Stimulated activated CD8-positive, alpha-beta memory T cell treated with anti-CD3 and anti-CD28 coated beads, Interleukin-12 subunit alpha, Interleukin-12 subunit beta, amount 100 ng/mL, for 24 hours (primary cell): ENCODE data around the gene RANBP3L.
"Not testable (repeated sequence)": the region's sequence is repeated elsewhere in the genome, so short reads cannot be mapped to it uniquely, and the experiment has no call there.

Source experiments
- DNase-seq: peaks from one replicate; pipeline ENCODE4 v3.0.0-alpha.2; 2020; ENCODE audit errors: extremely low read depth

Gene RANBP3L, protein sequence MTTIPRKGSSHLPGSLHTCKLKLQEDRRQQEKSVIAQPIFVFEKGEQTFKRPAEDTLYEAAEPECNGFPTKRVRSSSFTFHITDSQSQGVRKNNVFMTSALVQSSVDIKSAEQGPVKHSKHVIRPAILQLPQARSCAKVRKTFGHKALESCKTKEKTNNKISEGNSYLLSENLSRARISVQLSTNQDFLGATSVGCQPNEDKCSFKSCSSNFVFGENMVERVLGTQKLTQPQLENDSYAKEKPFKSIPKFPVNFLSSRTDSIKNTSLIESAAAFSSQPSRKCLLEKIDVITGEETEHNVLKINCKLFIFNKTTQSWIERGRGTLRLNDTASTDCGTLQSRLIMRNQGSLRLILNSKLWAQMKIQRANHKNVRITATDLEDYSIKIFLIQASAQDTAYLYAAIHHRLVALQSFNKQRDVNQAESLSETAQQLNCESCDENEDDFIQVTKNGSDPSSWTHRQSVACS

DNA sequence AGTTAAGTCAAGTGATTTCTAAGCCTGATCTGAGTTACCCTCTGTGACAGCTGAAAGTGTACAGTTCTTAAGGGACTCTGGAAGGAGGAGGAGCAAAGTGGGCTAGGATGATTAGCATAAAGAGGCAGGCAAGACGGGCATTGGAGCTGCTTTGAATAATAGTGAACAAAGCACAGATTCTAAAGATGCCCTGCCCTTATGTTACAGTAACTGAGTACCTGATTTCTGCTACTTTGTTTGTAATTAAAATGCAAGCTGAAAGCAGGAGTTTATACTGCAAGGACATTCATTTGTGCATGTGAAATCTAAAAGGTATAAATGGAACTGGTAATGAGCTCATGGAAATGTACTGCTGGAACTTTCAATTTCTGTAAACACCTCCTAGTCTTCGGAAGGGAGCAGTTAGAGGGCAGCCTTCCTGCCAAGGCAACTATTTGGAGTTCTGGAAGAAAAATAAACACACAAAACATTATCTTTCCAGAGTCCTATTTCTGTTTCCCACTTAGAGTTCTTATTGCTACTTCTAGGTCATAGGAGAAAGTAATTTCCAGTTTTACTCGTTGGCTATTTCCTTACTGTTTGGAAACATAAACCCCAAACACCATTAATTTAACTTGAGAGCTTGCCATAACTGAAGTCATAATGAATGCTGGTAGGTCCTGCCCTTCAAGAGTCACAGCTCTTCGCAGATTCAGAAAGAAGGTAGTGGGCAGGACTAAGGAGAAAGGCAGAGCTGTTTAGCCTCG lies at the start of gene RANBP3L:
Gene RANBP3L, minus strand, starts transcription at position 45 of the 746 bp plus-strand sequence. CDS start 486 bp downstream, outside the sequence.
- DNase-seq, result no peak

DNA sequence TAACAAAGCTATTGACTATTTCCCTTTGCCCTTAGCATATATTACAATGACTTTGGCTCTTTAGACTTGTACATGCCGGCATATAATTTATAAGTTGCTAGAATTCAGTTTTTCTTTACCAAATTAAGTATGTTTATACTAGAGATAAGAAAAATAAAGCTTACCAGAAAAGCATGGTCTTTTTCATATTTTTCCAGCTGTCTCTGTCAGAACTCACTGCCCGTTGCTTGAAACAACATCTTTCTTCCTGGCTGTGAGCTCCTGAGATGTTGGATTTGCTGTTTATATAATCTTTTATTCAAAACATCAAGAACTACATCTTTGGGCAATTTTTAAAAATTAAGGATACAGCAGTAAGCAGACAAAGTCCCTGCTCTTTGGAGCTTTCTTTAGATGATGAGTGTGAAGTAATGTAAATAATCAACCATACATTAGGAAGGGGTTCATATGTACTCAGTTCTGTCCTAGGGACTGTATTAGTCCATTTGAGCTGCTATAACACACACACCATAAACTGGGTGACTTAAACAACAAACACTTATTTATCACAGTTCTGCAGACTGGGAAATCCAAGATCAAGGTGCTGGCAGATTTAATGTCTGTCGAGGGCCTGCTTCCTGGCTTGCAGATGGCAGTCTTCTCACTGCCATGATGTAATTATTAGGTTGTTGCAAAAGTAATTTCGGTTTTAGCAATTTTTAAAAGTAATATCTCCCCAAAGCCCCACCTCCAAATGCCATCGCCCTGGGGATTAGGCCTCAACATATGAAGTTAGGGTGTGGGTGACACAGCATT lies 45.4 kb upstream of the RANBP3L start:
- DNase-seq, result no peak

DNA sequence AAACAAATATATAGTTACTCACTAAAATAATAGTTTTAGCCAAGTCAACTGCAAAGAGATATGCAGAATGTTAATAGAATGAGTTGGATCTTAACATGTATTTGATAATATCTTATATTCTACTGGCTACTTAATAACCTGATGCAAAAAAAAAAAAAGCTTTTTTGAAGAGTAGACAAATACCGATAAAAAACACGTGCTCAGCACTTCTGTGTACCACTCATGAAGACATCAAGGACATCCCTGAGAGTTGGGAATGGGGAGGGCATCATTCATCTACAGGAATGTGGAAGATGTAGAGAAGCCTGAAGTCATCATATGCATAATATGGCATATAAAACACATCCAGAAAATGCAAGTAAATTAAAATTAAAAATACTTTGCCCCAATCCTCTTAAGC lies 43.2 kb upstream of the RANBP3L start:
- DNase-seq, result no peak

DNA sequence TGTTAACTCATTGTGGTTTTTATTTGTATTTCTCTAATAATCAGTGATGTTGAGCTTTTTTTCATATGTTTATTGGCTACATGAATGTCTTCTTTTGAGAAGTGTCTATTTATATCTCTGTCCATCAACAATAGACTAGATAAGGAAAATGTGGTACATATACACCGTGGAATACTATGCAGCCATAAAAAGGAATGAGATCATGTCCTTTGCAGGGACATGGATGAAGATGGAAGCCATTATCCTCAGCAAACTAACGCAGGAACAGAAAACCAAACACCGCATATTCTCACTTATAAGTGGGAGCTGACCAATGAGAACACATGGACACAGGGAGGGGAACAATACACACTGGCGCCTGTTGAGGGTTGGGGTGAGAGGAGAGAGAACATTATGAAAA lies 40.0 kb upstream of the RANBP3L start:
- not testable (repeated sequence) for DNase-seq

DNA sequence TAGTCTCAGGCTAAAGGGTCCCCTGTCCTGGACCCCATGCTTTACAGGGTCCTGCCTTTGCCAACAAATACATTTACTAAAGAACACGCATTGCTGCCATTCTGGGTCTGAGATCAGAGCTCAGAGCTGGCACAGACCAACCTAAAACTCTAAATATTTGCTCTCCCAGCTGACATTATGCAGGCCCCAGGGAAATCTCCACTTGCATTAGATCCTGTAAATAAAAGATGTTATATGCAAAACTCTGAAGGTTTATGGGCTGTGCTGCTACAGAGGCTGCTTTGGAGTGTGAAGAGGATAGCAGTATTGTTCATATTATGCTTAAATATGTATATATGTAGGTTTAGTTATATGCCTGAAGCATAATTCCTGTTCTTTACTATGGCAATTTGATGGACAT lies 35.9 kb upstream of the RANBP3L start:
- no peak for DNase-seq

DNA sequence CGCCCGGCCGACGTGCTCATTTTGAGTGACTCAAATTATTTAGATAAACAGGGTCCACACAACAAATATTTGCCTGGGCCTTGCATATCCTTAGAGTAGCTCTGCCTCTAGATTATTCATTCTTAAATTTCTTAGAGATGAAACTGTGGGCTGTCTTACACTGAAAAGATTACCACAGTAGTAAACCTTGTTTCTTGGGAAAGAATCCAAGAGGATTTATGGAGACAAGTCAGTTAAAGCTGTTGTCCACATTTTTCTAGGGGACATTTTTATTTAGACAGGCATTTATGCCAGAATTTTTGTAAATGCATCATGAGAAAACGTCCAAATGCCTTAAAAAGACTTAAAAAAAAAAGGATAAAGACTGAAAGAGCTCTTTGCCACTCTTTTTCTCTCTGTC lies 32.6 kb upstream of the RANBP3L start:
- no peak for DNase-seq

DNA sequence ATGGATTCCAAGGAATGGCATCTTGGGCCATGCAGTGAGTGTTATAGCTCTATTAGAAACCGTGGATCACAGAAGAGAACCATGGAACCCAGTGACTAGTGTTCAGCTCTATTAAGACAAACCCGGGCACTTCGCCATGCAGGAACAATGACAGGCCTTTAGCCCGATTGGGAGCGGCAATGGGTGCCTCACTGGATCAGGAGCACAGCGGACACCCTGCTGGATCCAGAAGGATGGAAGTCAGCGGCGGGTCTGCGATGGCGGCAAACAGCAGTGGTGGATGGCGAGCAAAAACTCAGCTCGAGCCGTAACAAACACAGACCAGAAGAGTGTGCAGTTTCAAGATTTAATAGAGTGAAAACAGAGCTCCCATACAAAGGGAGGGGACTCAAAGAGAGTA lies 31.0 kb upstream of the RANBP3L start:
- DNase-seq, result not testable (repeated sequence)

DNA sequence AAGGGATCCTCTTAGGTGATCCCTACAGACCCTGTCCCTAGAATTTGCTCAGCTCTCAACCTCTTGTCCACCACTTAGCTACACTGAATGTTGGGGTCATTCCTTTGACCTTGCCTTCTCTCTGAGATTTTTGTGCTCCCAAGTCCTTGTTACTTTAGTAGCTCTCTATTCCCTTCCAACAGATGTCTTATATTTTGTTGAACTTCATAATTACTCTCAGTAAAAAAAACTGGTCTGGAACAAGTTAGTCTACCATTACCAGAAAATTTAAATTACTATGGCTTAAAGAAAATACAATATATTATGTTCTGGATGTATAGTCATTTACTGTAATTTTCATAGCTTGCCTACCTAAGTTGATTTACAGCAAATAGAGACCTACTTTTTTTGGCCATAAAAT lies 23.5 kb upstream of the RANBP3L start:
- no peak for DNase-seq

DNA sequence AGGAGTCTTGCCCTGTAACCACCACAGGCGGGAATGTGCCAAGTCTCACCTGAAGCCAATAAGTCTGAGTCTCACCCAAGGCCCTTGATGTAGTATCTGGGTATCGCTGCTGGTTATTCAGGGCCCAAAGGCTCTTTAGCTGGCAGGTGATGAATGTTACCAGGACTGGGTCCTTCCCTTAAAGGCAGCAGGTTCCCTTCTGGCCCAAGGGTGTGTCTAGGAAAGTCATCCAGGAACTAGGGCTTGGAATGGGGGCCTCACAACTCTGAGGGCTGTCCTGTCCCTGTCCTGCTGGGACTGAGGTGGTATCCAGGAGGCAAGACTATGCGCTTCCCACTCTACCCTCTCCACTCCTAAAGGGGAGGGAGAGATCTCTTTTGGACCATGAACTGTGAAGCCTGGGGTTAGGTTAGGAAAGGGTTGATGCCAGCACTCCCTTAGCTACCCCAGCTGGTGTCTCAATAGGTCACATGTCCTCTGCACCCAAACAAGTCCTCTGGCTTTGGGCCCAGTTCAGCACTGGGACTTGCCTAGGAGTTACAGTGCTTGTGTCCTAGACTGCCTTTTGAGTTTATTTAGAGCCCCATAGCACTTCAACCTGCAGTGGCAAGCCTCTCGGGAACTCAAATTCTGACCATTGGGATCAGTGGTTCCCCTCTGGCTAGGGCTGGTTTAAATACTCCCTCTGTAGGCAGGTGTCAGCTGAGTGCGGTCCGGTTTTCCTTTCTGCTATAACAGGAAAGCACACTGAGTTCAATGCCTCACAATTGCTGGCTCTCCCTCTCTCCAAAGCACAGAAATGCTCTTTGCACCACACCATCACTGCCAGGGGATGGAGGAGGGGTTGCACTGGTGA lies 22.5 kb upstream of the RANBP3L start:
- DNase-seq, result no peak

DNA sequence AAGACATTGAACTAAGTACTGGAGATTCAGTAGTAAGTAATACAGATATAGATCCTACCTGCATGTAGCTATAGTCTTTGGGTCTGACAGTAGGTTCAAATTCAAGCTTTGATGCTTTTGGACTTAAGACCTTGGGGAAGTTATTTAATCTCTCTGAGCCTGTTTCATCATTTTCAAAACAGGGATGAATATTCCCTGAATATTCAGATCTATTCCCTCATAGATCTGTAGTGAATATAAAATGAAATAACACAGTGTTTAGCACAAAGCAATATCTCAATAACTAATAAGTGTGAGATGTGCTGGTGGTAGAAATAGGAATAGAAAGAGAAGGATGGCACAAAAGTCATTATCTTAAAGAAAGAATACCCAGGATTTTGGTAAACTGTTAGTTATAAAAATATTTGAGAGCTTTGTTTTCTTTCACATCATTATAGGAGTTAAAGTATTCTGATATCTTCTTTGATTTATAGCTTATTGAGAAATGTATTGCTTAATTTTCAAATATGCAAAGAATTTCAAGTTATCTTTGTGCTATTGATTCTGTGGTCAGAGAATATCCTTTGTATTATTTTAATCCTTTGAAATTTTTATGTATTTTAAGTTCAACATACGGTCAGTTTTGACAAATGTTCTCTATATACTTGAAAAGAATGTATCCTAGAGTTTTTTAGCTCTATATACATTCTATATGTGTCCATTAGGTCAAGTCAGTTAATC lies 11.4 kb upstream of the RANBP3L start:
- no peak for DNase-seq

DNA sequence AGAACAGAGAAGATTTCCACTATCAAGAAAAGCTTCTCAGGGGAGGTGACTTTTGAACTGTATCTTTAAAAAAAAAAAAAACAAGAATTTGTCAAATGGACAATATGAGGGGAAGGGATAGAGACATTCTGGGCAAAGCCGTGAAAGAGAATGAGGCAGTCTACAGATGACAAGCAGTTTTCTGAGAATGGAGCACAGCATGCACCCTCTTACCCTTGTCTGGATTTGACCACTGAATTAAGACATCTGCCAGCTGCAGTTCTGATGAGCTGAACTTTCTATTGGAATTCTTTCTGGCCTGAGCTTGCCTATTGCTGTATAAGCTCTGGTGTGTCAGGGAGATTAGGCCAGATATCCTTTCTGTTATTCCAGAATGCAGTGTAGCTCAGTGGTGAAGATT lies 10.3 kb upstream of the RANBP3L start:
- no peak for DNase-seq

DNA sequence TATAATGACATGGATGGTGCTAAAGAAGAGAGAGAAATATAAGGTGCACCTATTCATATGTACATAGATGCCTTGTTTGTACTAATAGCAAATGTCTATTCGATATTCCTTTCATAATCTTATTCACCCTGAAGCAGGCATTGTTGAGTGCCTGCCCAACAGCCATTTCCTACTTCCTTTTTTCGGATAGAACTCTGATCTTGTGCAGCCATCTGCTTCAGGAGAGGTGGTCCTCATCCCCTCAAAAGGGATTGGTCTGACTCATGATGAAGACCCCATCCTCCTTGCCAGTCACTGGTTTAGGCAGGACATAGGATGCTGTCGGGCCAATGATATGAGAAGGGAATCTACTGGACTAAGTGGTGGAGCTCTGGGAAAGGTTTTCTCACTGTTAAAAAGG lies 8.4 kb upstream of the RANBP3L start:
- DNase-seq, result no peak

DNA sequence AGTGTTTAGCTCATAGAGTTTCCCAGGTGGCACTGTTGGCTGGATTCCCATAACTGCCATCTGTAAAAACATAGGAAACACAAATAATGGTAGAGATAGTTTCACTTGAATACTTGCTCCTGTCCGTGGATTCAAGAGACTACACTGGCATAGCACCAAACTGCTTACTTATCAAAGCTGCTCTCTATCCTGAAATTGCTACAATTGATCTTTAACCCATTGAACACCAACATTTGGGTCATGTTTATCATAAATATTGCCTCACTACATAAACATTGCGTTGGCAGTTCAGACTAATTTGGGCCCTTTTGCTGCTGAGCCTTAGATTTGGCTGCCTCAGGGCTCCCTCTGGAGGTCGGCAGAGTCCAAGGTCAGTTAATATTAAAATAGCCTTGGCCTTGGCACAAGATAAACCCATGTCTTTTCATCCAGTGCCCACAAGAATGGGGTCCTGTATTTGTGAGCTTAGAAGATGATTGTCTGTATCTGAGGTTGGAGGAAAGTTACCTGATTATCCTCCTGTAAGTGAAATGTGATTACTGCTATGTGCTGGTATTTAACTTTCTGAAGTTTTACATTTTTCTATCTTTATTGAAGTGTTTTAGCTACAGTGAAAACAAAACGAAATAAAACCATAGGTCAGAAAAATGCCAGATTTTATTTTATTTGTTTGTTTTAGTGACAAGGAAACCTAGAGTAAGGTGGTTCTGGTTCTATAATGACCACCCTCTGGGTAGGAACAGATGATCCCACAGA lies 4.0 kb upstream of the RANBP3L start:
- DNase-seq, result no peak

DNA sequence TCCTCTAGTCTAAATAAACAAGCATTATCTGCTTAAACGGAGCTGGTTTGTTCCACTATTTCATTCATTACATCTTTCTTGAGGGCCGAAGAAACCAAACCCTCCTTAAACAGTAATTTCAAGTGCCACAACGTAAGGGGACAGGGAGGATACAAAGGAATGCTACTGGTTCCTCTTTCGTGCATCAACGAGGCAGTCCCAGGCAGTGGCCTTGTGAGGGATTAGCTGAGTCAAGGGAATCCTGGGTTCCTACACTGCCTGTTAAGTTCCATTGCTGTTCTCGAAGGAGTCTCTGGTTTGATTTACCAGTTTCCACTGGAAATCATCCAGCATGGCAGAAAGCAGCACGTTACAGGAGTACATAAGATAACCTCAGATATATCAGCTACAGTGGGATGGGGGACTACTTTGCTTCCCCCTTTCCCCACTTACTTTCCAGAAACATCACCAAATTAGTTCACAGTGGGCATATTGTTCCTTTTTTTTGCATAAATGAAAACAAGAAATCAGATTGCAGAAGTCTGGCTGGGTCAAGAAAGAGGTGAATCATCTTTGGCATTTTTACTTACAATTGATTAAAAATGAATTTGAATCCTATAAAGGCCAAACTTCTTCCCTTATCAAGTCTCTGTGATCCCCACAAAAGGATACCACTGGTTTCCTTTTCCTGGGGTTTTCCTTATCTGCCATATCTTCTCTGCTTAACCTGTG lies 2.5 kb upstream of the RANBP3L start:
- DNase-seq, result no peak

DNA sequence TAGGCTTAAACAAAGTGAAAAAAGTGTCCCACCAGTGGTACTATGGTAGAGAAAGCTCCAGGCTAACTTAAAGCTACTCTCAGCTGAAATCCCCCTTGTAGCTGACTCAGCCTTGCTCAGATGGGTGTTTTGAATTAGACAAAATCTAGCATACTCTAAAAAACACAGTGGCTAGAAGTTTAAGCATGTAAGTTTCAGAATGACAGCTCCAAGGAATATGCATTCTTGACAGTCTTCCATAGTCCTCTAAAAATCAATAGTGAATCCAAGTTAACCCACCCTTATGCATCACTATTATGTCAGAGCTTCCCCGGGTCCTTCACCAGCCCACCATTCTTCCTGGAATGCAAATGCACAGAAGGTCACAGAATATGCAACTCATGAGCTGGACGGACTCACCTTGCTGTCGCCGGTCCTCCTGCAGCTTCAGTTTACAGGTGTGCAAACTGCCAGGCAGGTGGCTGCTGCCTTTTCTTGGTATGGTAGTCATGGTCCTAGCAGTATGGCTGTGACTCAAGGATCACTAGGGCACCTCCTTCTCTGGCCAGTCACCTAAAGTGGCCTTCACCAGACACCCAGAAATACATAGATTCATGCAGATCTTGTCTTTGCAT lies 668 bp downstream of the RANBP3L start:
- no peak for DNase-seq

DNA sequence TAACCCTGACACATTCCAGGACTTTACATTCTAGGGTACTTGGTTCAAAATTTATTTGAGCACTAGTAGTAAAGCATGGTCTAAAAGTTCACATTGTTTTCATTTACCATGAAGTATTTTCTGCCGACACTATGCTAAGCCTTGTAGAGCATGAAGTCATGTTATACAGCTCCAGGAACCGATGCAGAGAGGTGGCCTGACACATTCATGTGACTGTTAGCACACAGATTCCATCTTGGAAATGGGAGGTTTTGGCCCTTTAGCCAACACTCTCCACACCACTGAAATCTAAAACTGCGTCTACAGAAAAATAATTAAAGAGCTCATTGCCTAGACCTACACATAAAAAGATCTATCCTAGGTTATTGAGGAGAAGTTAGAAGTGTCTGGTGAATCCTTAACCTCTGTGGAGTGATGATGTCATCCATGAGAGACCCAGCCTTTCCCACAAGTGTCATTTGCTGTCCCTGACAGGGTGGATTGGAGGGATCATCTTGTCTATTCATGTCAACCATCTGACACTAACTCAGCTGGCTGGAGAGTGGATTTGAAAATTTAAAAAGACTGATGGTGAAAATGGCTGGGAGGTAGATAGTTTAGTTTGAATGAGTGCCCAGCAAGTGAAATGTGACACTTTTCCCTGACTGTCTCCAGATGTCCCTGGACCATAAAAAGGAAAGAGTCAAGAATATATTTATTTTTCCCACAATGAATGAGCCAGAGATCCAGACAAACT lies 1.3 kb downstream of the RANBP3L start:
- DNase-seq, result no peak

DNA sequence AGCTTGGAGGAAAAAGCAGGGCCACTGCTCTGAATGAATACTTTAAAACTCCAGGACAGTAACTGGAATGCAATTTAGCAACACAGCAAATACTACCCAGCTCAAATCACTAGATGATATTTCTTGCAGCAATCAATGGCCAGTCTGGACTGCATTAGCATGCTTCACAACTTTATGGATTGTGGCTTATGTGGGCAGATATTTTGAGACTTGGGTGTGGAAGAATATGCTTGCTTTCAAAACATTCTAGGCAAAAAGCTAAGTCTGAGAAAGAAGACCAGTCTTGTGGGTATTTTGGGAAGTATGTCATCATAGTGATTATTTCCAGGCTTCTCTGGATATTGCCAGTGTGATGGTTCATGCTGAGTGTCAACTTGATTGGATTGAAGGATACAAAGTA lies 3.1 kb downstream of the RANBP3L start:
- no peak for DNase-seq

DNA sequence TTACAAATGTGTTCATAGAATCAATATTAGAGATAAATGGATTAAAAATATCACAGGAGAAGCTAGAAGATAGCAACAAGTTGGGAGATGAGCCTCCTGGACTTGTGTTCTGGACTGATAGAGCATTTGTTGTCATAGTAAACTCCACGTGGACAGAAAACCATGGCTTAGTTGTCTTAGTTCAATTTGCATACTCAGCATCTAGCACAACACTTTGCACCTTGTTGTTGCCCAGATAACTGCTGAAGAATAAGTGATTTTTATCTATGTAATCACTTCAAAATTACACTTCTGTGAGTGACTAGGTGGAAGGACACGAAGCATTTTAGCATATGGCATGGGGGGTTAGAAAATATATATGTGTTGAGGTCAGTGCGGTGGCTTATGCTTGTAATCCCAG lies 4.0 kb downstream of the RANBP3L start:
- DNase-seq, result no peak
